Mammary microvascular endothelial cell (primary cell): ENCODE measurements around the gene WNT7B. TPM values are rescaled to one million over a fixed set of nuclear protein-coding genes. Genes with fewer than 3 reads are reported as not detected.

Source experiments
- total RNA-seq: library from RNA; depleted of rRNA; stranded (reverse); fragments of >200 nt; gene quantifications from 2 replicates; pipeline ENCODE4 v1.2.3, GENCODE V29; 2015

WNT7B gene
- 0.05 TPM in 1 of 2 replicates, not detected in the other for total RNA-seq

GRCh38 chr22:45977003-45977411, at the start of gene WNT7B:
Gene WNT7B (minus strand): TSS chr22:45977162. CDS start chr22:45976754, 408 bp downstream.

Other genes with a start within 250 kb of the WNT7B start
- gene PPARA, start 173.4 kb upstream of the WNT7B start, total RNA-seq: 2.9 and 7.0 TPM in 2 replicates